Osteoblast (primary cell): Measurements from ENCODE around the gene RASEF. TPM values are rescaled to one million over a fixed set of nuclear protein-coding genes. Genes with fewer than 3 reads are reported as not detected.

Source experiments
- DNase-seq: peaks from one replicate; pipeline ENCODE4 v3.0.0; 2011; ENCODE audit warnings: low spot score, mixed read lengths; ENCODE audit not compliant: insufficient read length; ENCODE audit errors: missing footprints
- H2AFZ ChIP-seq: 2 replicates; pipeline ENCODE4 v1.6.0; 2011; ENCODE audit warnings: mild to moderate bottlenecking, low read length
- H3K27ac ChIP-seq: 2 replicates; pipeline ENCODE4 v1.5.1; 2011; ENCODE audit warnings: mild to moderate bottlenecking, low read depth, low read length, moderate library complexity
- H3K27me3 ChIP-seq: 2 replicates; pipeline ENCODE4 v1.6.0; 2012; ENCODE audit warnings: mild to moderate bottlenecking, control low read depth, inconsistent platforms, low read length, moderate library complexity; ENCODE audit not compliant: insufficient read depth
- H3K36me3 ChIP-seq: 2 replicates; pipeline ENCODE4 v1.5.1; 2011; ENCODE audit warnings: mild to moderate bottlenecking, low read length, control low read depth, moderate library complexity; ENCODE audit not compliant: insufficient read depth
- H3K4me1 ChIP-seq: 2 replicates; pipeline ENCODE4 v1.5.1; 2011; ENCODE audit warnings: mild to moderate bottlenecking, low read length, control low read depth, moderate library complexity; ENCODE audit not compliant: insufficient read depth
- H3K4me2 ChIP-seq: 2 replicates; pipeline ENCODE4 v1.6.0; 2011; ENCODE audit warnings: mild to moderate bottlenecking, low read length; ENCODE audit not compliant: insufficient read depth
- H3K4me3 ChIP-seq: fragments of 200-600 bp; sonication (generic); 3 replicates; pipeline ENCODE4 v1.5.1; 2012; ENCODE audit warnings: mild to moderate bottlenecking, low read length, inconsistent platforms; ENCODE audit not compliant: insufficient read depth
- H3K79me2 ChIP-seq: 2 replicates; pipeline ENCODE4 v1.6.0; 2012; ENCODE audit warnings: mild to moderate bottlenecking, low read length, control low read depth, inconsistent platforms; ENCODE audit not compliant: insufficient read depth
- H3K9me3 ChIP-seq: 2 replicates; pipeline ENCODE4 v1.5.1; 2011; ENCODE audit warnings: low read depth, low read length, control low read depth
- H4K20me1 ChIP-seq: 2 replicates; pipeline ENCODE4 v1.6.0; 2012; ENCODE audit warnings: mild to moderate bottlenecking, low read length, control low read depth; ENCODE audit not compliant: insufficient read depth
- CTCF ChIP-seq: IDR thresholded peaks from 2 replicates; pipeline ENCODE4 v1.5.1; 2011; ENCODE audit warnings: mild to moderate bottlenecking, low read depth, low read length, moderate library complexity; ENCODE audit errors: extremely low read depth
- total RNA-seq: library from RNA; depleted of rRNA; stranded (reverse); fragments of >200 nt; gene quantifications from 2 replicates; pipeline ENCODE4 v1.2.3, GENCODE V29; 2012

Gene RASEF
- total RNA-seq, 1 donor: 1.4 TPM

- peaks cover 42% of the 10 kb centered on the region for H3K27me3 ChIP-seq
- H3K9me3 ChIP-seq: no peaks in the 10 kb centered on the region
- H3K79me2 ChIP-seq: no peaks in the 10 kb centered on the region
- H3K4me3 ChIP-seq: no peak overlapping the region
- no peak overlapping the region for H3K4me2 ChIP-seq
- no peaks in the 10 kb centered on the region for H4K20me1 ChIP-seq
- no peak overlapping the region for H2AFZ ChIP-seq
- H3K27ac ChIP-seq: no peak overlapping the region
- H3K36me3 ChIP-seq: no peaks in the 10 kb centered on the region
- DNase-seq: no peak
- no peak for TF ChIP-seq CTCF
- H3K4me1 ChIP-seq: peaks cover 10% of the 10 kb centered on the region
These were observed 2.4 kb downstream of the RASEF start for GRCh38 chr9:83060556-83060955.

GRCh38 chr9:83059417-83059816, 3.5 kb downstream of the RASEF start:
- H3K4me1 ChIP-seq: peaks cover 10% of the 10 kb centered on the region
- no peaks in the 10 kb centered on the region for H4K20me1 ChIP-seq
- no peak for TF ChIP-seq CTCF
- no peaks in the 10 kb centered on the region for H3K79me2 ChIP-seq
- no peak overlapping the region for H2AFZ ChIP-seq
- H3K9me3 ChIP-seq: no peaks in the 10 kb centered on the region
- H3K27me3 ChIP-seq: peaks cover 42% of the 10 kb centered on the region
- no peaks in the 10 kb centered on the region for H3K36me3 ChIP-seq
- H3K4me3 ChIP-seq: no peak overlapping the region
- no peak overlapping the region for H3K4me2 ChIP-seq
- no peak for DNase-seq
- H3K27ac ChIP-seq: no peak overlapping the region

GRCh38 chr9:83056911-83057310, 6.0 kb downstream of the RASEF start:
- DNase-seq: no peak
- no peaks in the 10 kb centered on the region for H3K79me2 ChIP-seq

GRCh38 chr9:83056174-83056573, 6.8 kb downstream of the RASEF start:
- no peaks in the 10 kb centered on the region for H4K20me1 ChIP-seq
- TF ChIP-seq CTCF: no peak
- no peak overlapping the region for H2AFZ ChIP-seq
- peaks cover 10% of the 10 kb centered on the region for H3K27me3 ChIP-seq
- no peaks in the 10 kb centered on the region for H3K4me1 ChIP-seq
- H3K36me3 ChIP-seq: no peaks in the 10 kb centered on the region
- no peaks in the 10 kb centered on the region for H3K79me2 ChIP-seq
- no peak overlapping the region for H3K27ac ChIP-seq
- no peak for DNase-seq
- no peak overlapping the region for H3K4me3 ChIP-seq
- no peaks in the 10 kb centered on the region for H3K9me3 ChIP-seq
- no peak overlapping the region for H3K4me2 ChIP-seq

More at GRCh38 chr9:83056911-83057310, 6.0 kb downstream of the RASEF start:
- Histone ChIP-seq H3K27ac (no peak overlapping the region), H3K4me1 (peaks cover 3% of the 10 kb centered on the region), H3K27me3 (peaks cover 18% of the 10 kb centered on the region), H2AFZ (no peak overlapping the region), H3K36me3 (no peaks in the 10 kb centered on the region), H3K4me2 (no peak overlapping the region), H3K9me3 (no peaks in the 10 kb centered on the region), H3K4me3 (no peak overlapping the region), H4K20me1 (no peaks in the 10 kb centered on the region)
- TF ChIP-seq CTCF: no peak
